Gastroesophageal sphincter (tissue), 3 donors: Measurements from ENCODE around the gene DGKG.

Source experiments
- CTCF ChIP-seq, 4 experiments: fragments of 200-600 bp in 2 of 4; fragments of 450-650 bp in 2 of 4; sonication (generic) in 1 of 4; IDR thresholded peaks; one replicate each; pipeline ENCODE4 v1.5.1; 2017 to 2019; ENCODE audit warnings: antibody characterized with exemption in 4 of 4, mild to moderate bottlenecking in 2 of 4, moderate library complexity in 2 of 4
- POLR2A ChIP-seq, 2 donors: fragments of 450-650 bp; IDR thresholded peaks; one replicate each; pipeline ENCODE4 v1.6.1; 2017; ENCODE audit warnings: antibody characterized with exemption in 2 of 2, mild to moderate bottlenecking in 2 of 2, moderate library complexity in 1 of 2

DNA sequence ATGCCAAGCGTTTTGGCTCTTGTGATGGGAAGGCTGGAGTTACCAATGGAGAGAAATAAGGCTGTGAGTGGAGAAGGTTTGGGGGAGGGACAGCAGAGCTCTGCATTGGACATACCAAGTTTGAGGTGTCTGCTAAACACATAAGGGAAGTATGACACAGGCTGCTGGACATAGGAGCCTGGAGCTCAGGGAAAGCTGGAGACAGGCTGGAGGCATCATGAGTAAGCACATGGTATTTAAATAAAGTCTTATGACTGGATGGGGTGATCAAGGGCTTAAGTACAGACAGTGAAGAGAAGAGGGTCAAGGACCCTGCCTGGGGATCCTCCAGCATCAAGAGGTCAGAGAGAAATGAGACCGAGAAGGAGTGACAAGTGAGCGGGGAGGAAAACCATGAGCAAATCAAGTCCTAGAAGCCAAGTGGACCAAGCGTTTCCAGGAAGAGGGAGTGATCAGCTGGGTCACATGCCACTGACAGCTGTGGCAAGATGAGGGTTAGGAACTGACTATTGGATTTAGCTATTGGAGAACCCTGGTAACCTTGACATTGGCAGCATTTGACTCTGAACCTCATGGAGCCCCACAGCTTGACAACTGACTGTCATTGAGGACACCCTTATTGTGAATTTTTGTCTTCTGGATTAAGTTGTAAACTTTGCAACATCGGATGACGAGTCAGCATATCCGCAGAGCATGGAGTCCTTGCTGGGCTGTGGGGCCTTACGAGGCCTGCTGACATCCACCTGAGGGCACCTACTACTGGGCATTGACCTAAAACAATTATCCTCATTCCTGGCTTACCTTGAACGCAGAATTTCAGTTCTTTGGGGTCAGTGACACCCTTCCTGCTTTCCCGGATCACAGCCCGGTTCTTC lies 174.4 kb downstream of the DGKG start:
- TF ChIP-seq POLR2A (IDR thresholded peaks at IDR 0.05) (no peak), CTCF (IDR thresholded peaks at IDR 0.05) (no peak)
